Measurements from ENCODE around the gene PIEZO1. TPM values are rescaled to one million over a fixed set of nuclear protein-coding genes. Genes with fewer than 3 reads are reported as not detected.

Gene PIEZO1
- total and polyA plus RNA-seq, 10 of the 15 experiments (the other 5 are each of a cell fraction or from before 2014, with no cell fraction given): 1.3 to 169 (median 33.4) TPM

GRCh38 chr16:88711750-88712340, 73.2 kb downstream of the PIEZO1 start (continued):
- no peak for TF ChIP-seq PRDM15 (CRISPR knock-in tag; IDR thresholded peaks at IDR 0.05)
- no peak for TF ChIP-seq CREB1 (IDR thresholded peaks at IDR 0.05; ENCODE audit: low read depth)
- TF ChIP-seq GABPA (IDR thresholded peaks at IDR 0.05; ENCODE audit: low read depth): no peak
- TF ChIP-seq BACH1 (IDR thresholded peaks at IDR 0.05; ENCODE audit: borderline replicate concordance): no peak
- TF ChIP-seq MAX (IDR thresholded peaks at IDR 0.05; ENCODE audit: low read depth, low read length): no peak
- no peak for TF ChIP-seq MYC (IDR thresholded peaks at IDR 0.05; ENCODE audit: insufficient read depth, insufficient read length, insufficient replicate concordance, low read length, severe bottlenecking)

- RAD21 ChIA-PET (ENCODE audit: unreplicated experiment): no interaction called here
- ATAC-seq: no peak
- H3K79me2 ChIP-seq (ENCODE audit: control insufficient read depth, insufficient read depth, low read length): peaks cover 20% of the 10 kb centered on the region
- no peak for TF ChIP-seq RFX5 (IDR thresholded peaks at IDR 0.05; ENCODE audit: low read depth, low read length)
- TF ChIP-seq PAX5 (IDR thresholded peaks at IDR 0.05; ENCODE audit: borderline replicate concordance, low read depth, low read length): no peak
- TF ChIP-seq TAF1 (IDR thresholded peaks at IDR 0.05; ENCODE audit: borderline replicate concordance, low read depth, low read length): no peak
- no peak for FAIRE-seq
- BruUV-seq (replicated peaks): no TSS peak
- no peaks in the 10 kb centered on the region for H4K20me1 ChIP-seq (ENCODE audit: control insufficient read depth, insufficient read depth)
- H3K27ac ChIP-seq (ENCODE audit: control insufficient read depth, insufficient read depth): no peak overlapping the region
- H3K9ac ChIP-seq (ENCODE audit: control insufficient read depth, insufficient read depth, low read length): no peak overlapping the region
- POLR2A ChIA-PET: no interaction called here
- H2AFZ ChIP-seq (ENCODE audit: control insufficient read depth, low read depth, low read length): no peak overlapping the region
- intact Hi-C loops (cut with micrococcal nuclease; ENCODE audit: unreplicated experiment) (no loop called here), in situ Hi-C loops (cut with MboI) (no loop called here)
- no peaks in the 10 kb centered on the region for H3K4me1 ChIP-seq (ENCODE audit: control insufficient read depth, insufficient read depth, low read length)
- H3K9me3 ChIP-seq (replicated peaks; ENCODE audit: control insufficient read depth, insufficient read depth, low read length): no peaks in the 10 kb centered on the region
- DNase-seq (ENCODE audit: low read depth, low spot score): no peak
- no peaks in the 10 kb centered on the region for H3K27me3 ChIP-seq (replicated peaks in 1 of 2; ENCODE audit: control insufficient read depth in 2 of 2, insufficient read depth in 2 of 2, low read length in 1 of 2)
- WGBS (ENCODE audit: insufficient coverage, insufficient replicate concordance, low lambda C conversion rate, missing lambda C conversion rate): 83% methylated on average over 16 of the region's 16 CpGs
- CTCF ChIA-PET: interaction anchor here (0.7 kb wide), 1 partner anchor 37 kb away, joined by 3 read pairs; no protein-coding TSS in a partner anchor
- peaks cover 0 to 16% of the 10 kb centered on the region in 2 experiments; a peak in 3 of 4 replicates for H3K36me3 ChIP-seq (ENCODE audit: control insufficient read depth in 2 of 2, insufficient read depth in 2 of 2, low read length in 1 of 2)
- no peak overlapping the region for H3K4me2 ChIP-seq (ENCODE audit: control insufficient read depth, insufficient read depth)
- no peak overlapping the region for H3K4me3 ChIP-seq
- SMC1A ChIA-PET (ENCODE audit: uncharacterized antibody, unreplicated experiment): no interaction called here
These were observed 74.5 kb downstream of the PIEZO1 start for GRCh38 chr16:88710556-88710955.

All from GM12878 (cell line).